SIG-M5 treated with dmso at 0.1 percent for 504 hours (cell line): Measurements from ENCODE around the gene PLXNA3.

Experiments
- DNase-seq: peaks from one replicate; lab custom pipeline; 2025; ENCODE audit not compliant: unreplicated experiment; lab: John Stamatoyannopoulos, UW

Gene PLXNA3

GRCh38 chrX:154525606-154526490 is 67.8 kb downstream of the PLXNA3 start:
- no peak for DNase-seq

GRCh38 chrX:154526901-154527675 is 69.0 kb downstream of the PLXNA3 start:
- DNase-seq, result peak; percentile 82
